Suprapubic skin (tissue), 4 donors: ENCODE results near the gene TBR1.

ENCODE experiments used
- POLR2A ChIP-seq, 2 donors: fragments of 450-650 bp; IDR thresholded peaks; one replicate each; pipeline ENCODE4 v1.6.1; 2017; ENCODE audit warnings: antibody characterized with exemption in 2 of 2, mild to moderate bottlenecking in 2 of 2, moderate library complexity in 2 of 2
- POLR2AphosphoS5 ChIP-seq, 3 donors: sonication (generic); formaldehyde crosslinking; IDR thresholded peaks; one replicate each; pipeline ENCODE4 v1.6.1; 2017; ENCODE audit warnings: antibody characterized with exemption in 3 of 3
- TF ChIP-seq, protein P1 (sequence below), 2 donors: fragments of 200-600 bp in 1 of 2; fragments of 450-650 bp in 1 of 2; sonication (generic) in 1 of 2; IDR thresholded peaks; one replicate each; pipeline ENCODE4 v1.5.1; 2016 to 2019; ENCODE audit warnings: antibody characterized with exemption in 2 of 2, mild to moderate bottlenecking in 1 of 2, moderate library complexity in 1 of 2

DNA sequence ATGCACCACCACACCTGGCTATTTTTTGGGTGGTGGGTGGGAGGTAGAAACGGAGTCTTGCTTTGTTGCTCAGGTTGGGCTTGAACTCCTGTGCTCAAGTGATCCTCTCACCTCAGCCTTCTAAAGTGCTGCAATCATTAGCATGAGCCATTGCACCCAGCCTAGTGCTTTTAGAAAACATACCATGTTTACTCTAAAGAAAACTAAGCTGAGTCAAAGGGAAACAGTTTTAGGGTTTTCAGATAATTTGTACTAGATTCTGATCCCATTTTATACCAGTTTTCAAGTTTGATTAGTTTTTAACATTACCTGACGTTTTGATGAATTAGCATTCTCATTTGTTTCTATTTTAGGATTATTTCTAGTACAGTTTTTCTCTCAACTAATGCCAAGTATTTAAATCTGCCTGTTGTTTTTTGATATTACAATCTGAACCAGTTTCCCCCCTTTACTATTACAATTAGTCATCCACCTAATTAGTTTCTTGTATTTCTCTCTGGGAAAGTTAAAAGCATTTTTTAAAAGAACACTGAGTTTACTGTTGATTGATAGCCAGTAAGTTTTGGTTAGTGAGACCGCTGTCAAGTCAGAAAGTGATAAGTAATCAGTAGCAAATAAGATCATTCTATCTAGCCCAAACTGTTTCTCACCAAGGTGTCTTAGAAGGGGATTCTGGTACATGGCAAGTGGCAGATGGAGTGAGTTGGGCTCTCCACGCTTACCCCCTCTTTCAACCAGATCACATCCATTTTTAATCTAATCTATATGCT, 24.2 kb upstream of the TBR1 start:
- TF ChIP-seq POLR2AphosphoS5 (IDR thresholded peaks at IDR 0.05) = no peak
- TF ChIP-seq POLR2A (IDR thresholded peaks at IDR 0.05) = no peak
- TF ChIP-seq, protein P1, sequence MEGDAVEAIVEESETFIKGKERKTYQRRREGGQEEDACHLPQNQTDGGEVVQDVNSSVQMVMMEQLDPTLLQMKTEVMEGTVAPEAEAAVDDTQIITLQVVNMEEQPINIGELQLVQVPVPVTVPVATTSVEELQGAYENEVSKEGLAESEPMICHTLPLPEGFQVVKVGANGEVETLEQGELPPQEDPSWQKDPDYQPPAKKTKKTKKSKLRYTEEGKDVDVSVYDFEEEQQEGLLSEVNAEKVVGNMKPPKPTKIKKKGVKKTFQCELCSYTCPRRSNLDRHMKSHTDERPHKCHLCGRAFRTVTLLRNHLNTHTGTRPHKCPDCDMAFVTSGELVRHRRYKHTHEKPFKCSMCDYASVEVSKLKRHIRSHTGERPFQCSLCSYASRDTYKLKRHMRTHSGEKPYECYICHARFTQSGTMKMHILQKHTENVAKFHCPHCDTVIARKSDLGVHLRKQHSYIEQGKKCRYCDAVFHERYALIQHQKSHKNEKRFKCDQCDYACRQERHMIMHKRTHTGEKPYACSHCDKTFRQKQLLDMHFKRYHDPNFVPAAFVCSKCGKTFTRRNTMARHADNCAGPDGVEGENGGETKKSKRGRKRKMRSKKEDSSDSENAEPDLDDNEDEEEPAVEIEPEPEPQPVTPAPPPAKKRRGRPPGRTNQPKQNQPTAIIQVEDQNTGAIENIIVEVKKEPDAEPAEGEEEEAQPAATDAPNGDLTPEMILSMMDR (IDR thresholded peaks at IDR 0.05) = no peak
